ENCODE results near the gene CTPS1.

CTPS1 gene, protein sequence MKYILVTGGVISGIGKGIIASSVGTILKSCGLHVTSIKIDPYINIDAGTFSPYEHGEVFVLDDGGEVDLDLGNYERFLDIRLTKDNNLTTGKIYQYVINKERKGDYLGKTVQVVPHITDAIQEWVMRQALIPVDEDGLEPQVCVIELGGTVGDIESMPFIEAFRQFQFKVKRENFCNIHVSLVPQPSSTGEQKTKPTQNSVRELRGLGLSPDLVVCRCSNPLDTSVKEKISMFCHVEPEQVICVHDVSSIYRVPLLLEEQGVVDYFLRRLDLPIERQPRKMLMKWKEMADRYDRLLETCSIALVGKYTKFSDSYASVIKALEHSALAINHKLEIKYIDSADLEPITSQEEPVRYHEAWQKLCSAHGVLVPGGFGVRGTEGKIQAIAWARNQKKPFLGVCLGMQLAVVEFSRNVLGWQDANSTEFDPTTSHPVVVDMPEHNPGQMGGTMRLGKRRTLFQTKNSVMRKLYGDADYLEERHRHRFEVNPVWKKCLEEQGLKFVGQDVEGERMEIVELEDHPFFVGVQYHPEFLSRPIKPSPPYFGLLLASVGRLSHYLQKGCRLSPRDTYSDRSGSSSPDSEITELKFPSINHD

DNA sequence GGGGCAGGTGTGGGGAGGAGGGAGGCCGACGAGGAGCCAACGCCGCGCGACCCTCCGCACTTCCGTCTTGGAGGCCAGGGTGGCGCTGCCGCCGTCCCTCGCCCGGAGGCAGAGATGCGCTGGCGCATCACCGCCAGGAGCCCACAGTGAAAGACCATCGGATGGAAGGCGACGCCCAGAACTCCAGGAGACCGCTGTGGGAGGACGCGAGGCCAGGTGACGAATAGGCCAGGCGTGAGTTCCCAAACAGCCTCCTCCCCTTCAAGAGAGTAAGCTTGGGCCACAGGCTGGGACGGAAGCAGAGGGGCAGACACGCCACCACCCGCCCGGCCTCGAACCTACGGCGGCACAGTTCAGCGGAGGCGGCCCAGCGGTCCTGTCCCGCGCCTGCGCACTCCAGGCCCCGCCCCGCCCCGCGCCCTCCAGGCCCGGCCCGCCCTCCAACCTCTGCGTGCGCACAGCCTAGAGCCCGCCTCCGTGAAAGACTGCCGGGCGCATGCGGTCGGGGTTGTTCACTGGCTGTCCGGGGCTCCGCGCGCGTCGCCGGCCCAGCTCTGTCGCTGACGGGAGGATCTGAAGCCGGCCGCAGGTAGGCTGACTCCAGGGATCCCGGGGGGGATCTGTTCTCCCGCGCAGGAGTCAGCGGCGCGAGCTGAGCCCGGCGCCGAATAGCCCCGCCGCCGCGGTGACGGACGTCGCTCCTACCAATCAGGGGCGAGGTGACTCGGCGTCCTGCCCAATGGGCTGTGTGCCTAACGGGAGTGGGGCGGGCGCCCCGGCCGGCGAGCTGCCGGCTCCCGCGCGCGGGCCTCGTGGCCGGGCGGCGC, at the start of gene CTPS1:
Gene CTPS1, plus strand, starts transcription at position 456 of the 827 bp plus-strand sequence. CDS start 3,595 bp downstream, outside the sequence.
- peak; percentile 94 for DNase-seq

DNA sequence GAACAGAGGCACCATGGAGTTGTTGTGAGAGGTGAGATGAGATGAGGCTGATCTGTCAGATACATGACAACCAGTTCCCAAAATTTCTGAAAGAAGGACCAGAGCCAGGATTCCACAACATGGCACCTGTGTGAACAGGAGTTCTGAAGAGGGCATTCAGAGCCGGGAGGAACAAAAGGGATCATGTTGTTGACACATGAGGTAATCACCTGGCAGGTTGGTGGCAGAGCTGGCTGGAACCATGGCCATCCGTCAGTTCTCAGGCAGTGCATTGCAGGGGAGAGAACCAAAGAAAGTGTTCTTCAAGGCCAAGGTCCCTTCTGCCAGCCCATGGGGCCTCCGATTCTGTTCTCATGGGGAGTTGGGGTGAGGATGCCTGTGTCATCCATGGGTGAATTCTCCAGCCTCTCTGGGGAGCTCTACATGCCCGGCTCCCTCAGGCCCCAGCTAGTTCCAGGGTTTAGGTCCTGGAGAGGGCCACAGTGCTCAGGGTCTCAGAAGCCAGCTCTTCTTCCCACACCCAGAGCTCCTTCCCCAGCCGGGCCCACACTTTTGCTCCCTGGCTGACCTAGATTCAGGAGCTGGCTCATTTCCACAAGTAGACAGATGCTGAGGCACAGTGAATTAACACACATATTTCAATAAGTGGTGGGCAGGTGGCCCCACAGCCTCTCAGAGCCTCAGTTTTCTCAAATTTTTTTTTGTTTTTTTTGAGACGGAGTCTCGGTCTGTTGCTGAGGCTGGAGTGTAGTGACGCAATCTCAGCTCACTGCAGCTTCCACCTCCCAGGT, 49.1 kb upstream of the CTPS1 start:
- DNase-seq = no peak

DNA sequence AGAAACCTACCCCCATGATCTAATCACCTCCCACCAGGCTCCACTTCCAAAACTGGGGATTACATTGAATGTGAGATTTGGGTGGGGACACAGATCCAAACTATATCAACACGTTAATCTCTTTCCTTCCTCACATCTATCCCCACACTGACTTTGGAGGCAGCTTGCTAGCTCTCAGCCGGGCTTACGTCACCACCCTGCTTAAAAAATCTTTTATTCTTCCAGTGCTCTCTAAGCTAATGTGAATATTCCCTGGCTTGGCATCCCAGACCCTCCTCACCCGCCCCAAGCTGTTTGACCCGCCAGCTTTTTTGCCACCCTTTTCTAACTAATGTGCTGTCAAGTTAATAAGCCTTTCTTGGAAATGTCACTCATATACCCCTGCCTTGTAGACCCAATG, 47.9 kb upstream of the CTPS1 start:
- DNase-seq = no peak

DNA sequence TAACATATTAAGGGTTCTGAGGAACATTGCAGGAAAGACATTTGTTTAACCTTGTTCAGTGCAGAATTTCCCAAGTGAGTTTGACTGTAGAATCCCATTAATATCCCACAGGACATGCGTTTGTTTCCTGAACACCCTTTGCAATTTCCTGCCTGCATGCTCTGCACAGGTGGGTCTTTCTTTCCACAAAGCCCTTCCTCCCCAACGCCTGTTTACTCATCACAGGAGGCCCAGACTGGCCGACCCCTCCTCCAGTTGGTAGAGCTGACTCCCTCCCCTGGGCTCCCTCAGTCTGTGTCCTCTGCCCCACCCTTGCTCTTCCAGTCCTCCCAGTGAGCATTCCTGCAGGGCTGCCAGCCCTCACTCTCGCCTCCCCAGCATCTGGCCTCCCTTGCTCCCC, 47.5 kb upstream of the CTPS1 start:
- DNase-seq = no peak

DNA sequence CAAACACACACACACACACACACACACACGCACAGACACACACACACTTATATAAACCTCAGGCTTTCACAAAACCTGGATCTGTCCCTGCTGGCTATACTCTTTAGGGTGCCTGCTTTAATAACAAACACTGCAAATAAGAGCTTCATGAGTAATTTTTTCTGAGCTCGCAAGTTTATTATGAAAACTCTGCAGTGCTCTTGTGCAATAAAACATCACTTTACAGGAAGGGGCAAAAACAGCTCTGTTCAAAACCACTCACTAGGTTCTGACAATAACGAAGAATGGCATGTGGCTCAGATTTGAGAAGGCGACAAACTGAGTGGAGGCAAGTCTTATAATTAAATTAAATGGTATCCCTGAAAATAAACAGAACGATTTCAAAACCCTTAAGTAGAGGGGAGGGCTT, 42.6 kb upstream of the CTPS1 start:
- no peak for DNase-seq

DNA sequence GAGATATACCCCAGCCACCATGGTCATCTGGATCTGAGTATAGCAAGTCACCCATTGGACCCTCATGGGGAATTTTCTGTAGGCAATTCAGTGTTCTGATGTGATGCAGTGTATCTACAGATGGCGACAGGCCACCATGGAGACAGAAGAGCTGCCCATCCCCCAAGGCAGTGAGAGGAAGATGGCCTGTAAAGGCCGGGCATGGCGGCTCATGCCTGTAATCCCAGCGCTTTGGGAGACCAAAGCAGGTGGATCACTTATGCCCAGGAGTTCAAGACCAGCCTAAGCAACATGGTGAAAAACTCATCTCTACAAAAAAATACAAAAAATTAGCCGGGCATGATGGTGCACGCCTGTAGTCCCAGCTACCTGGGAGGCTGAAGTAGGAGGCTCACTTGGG, 41.1 kb upstream of the CTPS1 start:
- no peak for DNase-seq

DNA sequence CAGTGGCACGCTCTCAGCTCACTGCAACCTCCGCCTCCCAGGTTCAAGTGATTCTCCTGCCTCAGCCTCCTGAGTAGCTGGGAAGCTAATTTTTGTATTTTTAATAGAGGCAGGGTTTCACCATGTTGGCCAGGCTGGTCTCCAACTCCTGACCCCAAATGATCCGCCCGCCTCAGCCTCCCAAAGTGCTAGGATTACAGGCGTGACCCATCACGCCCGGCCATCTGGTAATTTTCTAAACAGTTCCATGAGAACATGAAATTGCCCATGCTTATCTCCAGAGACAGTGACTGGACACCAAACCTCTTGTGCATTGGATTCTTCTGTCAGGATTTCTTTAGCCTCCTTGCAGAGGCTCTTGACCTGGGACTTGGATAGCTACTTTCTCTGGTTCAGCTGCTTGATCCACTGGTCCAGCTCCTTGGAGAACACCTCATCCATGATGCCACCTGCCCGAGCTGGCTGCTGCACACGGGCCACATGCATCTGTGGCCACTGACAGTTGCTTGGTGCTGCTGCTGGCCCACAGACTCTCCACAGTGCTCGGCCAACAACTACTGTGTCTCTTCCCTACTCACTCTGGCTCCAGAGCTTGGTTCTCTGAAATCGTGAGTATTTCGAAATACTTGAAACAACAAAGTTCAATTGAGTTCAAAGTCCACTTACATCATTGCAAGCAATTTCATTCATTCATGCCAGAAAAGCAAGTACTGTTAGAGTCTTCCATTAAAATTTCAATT, 40.0 kb upstream of the CTPS1 start:
- no peak for DNase-seq

DNA sequence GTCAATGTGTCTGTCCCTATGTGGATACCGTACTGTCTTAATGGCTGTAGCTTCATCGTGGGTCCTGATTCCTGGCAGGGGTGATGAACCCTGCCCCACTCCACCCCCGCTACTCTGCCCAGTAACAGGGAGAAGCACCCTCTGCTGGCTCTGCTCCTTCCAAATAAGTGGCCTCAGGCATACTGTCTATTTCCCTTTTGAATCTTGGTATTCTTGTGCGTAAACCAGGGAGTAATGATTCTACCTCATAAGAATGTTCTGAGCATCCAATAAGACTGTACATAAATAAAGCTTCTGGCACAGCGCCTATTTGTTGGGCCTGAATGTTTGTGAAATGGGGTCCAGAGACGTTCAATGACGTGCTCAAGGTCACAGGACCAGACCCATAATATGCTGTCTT, 35.2 kb upstream of the CTPS1 start:
- no peak for DNase-seq

DNA sequence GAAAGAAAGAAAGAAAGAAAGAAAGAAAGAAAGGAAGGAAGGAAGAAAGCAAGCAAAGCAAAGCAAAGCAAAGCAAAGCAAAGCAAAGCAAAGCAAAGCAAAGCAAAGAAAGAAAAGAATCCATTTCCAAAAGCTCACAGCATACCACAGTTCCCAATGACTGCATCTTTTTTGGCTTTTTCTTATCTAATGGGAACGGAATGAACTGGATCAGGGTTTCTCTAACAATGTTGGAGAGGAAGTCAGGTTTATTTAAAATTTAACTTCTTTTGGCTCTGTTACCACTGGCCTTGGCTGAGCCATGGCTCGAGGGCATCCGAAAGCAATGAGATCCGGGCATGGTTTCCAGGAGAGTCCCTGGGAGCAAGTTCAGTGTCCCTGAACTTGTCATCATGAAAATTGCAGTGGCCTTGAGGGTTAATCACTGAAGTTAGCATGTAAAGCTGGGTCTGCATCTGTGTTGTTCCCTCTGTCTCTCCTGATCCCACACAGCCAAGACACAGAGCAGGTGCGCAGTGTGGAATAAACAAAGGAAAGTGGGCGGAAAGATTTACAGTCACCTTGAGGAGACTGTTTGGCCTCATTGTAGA, 34.6 kb upstream of the CTPS1 start:
- DNase-seq = no peak

DNA sequence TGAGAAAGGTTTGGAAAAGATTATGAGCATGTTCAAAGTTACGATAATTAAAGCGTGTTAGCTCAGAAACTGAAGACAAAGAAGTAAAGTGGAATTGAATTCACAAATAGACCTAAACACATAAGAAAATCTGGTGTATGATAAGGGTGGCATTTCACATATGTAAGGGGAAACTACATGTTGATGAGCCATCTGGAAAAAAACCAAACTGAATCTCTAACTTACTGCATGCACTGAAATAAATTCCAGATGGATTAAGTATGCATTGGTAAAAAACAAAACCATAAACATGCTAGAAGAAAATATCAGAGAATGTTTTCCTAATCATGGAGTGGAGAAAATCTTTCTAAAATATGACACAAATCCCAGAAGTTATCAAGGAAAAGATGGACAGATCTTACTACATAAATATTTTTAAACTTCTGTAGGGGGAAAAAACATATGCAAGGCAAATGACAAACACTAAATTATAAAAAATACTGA, 34.0 kb upstream of the CTPS1 start:
- DNase-seq = no peak

DNA sequence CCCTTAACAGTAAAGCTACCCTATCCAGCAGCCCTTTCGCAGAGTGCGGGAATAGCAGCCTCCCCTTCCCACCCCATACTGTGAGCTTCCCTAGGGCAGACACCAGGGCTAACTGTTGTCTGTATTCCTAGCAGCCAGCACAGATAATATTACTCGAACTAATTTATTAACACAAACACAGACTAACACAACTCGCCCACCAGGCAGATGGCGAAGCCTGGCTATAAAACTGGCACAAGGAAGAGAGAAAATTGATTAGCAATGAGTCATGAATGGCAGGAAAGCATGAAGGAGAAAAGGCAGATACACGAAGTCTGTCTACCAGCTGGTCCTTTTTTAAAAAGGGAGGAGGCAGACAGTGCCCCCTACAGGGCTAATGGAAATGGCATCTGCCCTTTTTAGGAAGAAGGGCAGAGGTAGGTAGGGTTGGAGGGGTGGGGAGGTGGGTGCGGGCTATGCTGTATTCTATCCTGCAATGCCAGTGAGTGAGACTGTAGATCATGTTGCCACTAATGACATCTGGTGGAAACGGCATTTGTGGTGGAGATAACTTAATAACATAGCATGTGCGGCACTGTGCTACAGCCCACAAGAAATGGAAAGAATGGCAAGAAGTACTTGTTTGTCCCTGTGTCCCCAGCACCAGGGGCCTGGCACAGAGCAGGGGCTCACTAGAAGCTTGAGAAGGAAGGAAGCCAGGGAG, 30.6 kb upstream of the CTPS1 start:
- peak; percentile 15 for DNase-seq

DNA sequence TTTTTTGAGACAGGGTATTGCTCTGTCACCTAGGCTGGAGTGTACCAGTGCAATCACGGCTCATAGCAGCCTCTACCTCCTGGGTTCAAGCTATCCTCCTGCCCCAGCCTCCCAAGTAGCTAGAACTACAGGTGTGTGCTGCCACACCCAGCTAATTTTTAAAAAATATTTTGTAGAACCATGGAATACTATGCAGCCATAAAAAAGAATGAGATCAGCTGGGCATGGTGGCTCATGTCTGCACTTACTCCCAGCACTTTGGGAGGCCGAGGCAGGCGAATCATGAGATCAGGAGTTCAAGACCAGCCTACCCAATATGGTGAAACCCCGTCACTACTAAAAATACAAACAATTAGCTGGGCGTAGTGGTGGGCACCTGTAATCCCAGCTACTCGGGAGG, 29.9 kb upstream of the CTPS1 start:
- DNase-seq = no peak

DNA sequence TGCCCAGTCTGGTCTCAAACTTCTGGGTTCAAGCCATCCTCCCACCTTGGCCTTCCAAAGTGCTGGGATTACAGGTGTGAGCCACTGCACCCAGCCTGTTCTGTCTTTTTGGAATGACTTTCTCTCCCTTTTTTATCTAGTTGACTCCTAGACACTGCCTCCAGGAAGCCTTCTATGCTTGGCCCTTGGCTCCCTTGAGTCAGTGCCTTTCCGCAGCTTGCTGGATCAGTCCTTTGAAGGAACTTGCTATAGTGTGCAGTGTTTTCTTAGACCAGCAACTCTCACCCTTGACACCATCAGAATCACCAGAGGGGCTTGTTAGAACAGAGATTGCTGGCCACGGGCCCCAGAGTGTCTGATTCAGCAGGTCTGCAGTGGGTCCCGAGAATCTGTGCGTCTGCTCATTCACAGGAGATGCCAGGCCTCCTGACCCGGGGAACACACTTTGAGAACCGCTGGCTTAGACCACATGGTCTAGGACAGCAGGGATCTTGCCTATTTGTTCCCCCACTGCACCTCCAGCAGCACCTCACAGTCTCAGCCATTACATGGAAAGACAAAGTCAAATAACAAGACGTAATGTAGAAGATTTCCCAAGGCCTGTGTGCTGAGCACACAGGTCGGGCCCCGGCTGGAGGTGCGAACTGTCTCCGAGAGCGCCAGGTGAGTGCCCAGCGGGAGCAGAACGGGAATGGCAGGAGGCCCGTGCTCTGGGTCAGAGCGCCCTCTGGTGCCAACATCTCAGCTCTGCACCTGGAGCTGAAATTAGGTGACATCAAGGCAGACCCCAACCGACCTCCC, 27.4 kb upstream of the CTPS1 start:
- DNase-seq = peak; percentile 41

DNA sequence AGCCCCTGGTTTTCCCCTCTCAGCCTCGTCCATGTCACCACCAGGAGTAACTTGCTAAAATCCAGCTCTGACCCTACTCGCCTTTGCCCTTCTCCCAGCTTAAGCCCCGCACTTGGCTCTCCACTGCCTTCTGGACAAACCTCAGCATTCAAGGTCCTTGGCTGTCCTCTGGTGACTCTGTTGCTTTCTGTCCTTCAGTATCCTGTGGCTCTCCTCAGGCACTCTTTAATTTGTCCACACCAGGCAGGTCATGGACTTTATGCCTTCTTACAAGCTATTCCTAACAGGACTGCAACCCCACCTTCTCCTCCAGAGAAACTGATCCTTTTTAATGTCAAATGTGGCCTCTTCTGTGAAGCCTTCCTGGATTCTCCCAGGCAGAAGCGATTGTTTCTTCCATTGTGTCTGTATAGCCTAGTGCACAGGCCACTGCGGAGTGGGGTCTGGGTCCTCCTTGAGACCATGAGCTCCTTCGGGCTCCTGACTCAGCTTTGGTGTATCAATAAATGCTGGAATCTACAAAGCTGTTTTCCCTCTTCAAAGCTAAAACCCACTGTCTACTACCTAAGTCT, 26.7 kb upstream of the CTPS1 start:
- DNase-seq = no peak

DNA sequence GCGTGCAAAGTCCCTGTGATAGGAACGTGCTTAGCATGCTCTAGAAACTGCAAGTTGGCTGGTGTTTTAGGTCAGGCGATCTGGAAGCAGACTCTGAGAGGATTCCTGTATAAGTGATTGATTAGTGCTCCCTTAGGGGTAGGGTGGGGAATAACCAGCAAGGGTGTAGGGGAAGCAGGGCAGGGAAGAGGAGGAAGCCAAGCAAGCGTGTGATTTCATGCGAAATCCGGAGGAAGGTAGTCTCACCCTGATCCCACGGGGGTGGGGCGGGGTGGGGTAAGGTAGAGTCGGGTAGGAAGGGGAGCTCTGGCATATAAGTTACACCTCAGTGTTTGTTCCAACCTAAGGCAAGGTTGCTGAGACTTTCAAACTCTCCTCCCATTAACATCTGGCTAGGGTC, 24.9 kb upstream of the CTPS1 start:
- DNase-seq = no peak

DNA sequence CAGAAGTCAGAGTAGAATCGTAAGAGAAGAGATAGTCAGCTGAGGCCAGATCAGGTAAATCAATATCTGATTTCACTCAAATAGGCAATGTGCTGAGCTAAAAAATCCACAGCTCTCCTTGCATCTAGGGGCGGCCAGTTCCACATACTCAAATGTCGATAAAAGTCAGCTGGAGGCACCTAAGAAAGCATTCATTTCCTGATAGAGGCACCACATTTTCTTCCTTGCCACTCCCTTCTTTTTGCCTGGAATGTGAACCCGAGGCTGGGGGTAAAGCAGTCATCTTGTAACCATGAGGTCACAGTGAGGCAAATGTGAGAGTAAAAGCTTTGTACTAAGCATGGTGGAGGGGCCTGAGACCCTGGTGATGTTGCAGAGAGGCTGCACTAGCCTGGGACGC, 24.2 kb upstream of the CTPS1 start:
- DNase-seq = no peak

DNA sequence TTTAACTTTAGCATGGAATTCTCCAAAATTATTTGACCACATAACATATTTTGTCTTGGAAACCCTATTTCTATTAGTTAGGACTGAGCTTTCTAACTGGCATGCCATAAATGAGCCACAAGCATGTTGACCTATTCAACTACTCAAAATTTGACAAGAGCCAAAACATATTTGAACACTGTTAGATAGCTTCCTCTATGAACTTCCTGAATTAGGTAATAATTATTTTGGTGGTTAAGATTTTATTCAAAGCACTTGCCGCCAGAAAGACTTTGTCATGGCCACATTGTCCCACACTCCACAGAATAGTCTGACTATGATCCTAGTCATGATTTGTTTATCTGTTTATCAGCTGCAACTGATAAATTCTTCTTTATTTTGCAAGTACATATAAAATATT, 23.1 kb upstream of the CTPS1 start:
- no peak for DNase-seq

DNA sequence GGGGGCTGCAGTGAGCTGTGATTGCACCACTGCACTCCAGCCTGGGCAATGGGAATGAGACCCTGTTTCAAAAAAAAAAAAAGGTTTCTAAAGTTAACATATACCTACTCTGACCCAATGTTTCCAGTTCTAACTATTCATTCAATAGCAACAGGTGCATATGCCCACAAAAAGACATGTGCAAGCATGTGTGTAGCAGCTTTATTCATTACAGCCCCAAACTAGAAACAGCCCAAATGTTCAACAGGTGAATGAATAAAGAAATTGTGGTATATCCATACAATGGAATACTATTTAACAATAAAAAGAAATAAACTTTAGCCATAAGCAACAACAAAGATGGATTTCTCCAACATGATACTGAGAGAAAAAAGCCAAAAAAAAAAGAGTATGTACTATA, 21.3 kb upstream of the CTPS1 start:
- DNase-seq = no peak

DNA sequence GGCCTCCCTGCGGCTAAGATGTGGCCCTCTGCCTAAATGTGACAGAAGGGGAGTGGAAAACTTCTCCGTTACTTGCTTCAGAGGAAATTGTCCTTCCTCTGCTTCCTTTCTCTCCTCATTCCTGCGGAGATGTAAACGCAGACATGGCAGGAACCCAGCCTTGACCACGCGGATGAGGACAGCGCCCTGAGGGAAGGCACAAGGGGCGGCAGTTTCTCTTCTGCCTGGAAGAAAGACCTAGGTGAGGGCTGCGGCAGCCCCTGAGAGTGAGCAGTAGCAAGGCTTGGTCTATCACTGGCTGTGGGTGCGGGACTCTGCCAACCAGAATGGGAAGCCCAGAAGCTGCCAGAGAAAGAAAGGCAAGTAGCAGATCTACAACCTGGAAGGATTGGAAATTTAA, 14.0 kb upstream of the CTPS1 start:
- DNase-seq = no peak

DNA sequence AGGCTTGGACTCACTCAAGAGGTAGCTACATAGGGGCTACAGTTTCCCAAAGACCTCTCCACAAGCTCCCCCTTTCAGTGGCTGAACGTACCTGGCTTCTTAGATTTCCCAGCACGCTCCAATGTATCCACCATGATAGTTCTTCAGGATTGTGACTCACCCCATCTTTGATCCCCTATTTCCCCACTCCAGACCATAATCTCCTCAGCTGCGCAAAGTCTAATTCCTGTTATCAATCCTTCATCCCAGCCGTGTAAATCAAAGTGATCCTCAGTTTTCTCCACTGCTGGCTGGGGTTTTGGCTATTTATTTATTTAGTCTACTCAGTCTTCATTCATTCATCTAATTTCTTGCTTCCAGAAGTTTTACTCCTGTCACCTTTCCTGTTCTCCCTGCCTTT, 13.1 kb upstream of the CTPS1 start:
- DNase-seq = no peak
